Stimulated activated CD4-positive, alpha-beta T cell treated with anti-CD3 and anti-CD28 coated beads, Interleukin-2, amount 100 ng/mL, for 24 hours (primary cell): ENCODE measurements around the gene GTSE1.
A peak's percentile ranks its signal among the peaks of the same experiment; 100 is the strongest.
"Not testable (repeated sequence)": the region's sequence is repeated elsewhere in the genome, so short reads cannot be mapped to it uniquely, and the experiment has no call there.

Experiments
- DNase-seq, 2 donors: peaks; one replicate each; pipeline ENCODE4 v3.0.0-alpha.2; 2020

Gene GTSE1

DNA sequence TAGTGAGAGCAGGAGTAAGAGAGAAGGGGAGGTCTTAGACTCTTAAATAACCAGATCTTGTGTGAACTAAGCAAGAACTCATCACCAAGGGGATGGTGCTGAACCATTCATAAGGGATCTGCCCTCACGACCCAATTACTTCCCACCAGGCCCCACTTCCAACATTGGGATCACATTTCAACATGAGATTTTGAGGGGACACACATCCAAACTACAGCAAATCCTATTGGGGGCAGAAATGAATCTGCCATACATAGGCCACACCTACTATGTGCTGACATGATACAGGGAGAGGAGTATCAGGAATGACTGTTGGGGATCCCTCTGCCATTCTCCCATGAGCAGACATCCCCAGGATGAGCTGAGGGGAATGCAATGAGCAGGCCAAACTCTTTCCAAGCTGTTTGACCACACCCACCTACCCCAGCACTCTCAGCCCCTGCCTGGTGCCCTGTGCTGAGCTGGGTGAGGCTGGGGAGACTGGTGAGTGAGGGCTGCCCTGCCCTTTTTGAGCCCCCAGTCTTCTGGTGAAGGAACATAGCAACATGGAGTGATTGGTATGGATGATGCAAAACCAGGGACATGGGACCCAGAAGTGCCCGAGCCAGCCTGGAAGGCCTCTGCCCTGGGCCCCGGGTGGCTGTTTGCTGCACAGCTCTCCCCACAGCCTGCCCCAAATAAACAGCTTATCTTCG lies 1.2 kb upstream of the GTSE1 start:
- DNase-seq, result no peak

DNA sequence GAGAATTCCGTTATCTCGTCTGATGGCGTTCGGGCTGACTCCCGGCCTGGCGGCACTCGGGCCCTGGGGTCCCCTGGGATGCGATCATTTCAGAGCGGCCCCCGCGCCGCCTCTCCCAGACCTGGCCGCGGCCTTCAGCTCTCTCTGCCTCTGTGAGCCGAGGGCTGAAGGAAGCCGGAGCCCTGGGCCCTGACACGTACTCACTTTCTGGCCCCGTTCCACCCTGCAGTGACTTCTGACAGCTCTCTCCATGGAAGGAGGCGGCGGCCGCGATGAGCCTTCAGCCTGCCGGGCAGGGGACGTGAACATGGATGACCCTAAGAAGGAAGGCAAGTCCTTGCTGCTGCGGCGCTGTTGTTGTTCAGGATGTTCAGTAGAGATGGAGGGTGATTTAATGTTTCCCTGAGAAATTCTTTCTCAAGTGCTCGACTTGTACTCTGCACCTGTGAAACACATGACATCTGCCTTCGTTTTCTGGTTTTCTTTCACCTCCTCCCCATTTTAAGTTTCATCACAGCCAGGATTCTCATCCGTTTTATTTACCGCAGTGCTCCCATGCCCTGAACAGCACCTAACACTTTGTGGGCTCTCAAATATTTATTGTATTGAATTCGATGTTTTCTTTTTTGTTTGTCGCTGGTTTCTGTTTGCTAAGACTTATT lies 612 bp downstream of the GTSE1 start:
- DNase-seq, result peak in 1 of 2 donors; percentile 38

DNA sequence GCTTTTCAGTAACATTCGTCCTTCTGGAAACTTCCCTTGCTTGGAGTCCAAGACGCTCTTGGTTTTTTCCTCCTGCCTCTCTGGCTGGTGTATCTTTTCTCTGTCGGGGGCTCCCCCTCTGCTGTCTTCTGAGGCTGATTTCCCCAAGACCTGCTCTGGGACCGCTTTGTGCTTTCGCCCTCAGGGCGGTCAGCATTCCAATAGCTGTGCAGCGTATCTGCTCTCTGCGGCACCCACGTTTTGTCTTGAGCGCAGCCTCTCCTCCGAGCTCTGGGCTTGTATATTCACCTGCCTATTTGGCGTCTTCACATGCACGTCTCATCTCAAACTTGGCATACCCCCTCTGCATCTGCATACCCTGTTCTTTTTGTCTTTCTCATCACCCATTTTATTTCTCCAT lies 2.4 kb downstream of the GTSE1 start:
- DNase-seq, result no peak

DNA sequence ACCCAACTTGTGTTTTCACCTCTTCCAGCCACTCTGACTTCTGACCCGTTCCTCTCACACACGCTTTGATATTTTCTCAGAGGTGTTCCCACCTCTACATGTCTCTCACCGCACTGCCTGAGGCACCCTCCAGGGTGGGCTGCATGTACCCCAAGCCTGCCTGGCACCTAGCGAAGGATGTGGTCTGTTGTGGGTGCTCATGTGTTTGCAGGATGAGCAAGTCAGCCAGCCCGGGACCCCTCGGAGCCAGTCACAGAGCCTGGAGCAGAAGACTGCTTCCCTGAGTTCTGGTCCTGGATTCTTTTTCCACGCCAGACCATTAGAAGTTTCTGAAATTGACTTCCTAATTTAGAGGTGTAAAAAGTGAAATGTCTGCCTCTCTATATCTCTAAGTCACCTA lies 3.8 kb downstream of the GTSE1 start:
- DNase-seq, result no peak

DNA sequence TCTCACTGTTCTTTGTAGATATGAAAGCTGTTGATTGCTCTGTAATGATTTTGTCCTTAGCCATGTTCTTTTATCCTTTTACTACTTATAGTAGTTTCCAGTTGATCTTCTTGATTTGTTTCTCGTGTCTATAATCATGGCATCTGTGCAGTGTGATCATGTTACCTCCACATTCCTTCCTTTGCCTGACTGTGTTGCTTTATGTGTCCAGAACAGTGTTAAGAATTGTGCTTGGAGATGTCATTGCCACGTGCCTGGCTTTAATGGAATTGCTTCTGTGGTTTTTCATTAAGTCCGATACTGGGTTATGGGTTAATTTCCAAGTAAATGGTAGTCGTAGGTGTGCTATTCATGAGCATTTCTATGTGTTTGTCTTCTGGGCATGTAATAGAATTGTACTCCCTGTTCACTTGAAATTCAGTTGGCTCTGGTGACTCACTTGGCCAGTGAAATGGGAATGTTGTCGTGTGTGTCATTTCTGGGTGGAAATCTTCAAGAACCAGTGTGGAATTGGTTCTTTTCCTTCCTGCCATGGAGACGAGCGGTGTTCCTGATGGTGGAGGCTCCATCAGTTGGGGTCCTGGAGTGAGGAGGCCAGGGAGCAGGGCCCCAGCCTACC lies 6.8 kb downstream of the GTSE1 start:
- no peak for DNase-seq

DNA sequence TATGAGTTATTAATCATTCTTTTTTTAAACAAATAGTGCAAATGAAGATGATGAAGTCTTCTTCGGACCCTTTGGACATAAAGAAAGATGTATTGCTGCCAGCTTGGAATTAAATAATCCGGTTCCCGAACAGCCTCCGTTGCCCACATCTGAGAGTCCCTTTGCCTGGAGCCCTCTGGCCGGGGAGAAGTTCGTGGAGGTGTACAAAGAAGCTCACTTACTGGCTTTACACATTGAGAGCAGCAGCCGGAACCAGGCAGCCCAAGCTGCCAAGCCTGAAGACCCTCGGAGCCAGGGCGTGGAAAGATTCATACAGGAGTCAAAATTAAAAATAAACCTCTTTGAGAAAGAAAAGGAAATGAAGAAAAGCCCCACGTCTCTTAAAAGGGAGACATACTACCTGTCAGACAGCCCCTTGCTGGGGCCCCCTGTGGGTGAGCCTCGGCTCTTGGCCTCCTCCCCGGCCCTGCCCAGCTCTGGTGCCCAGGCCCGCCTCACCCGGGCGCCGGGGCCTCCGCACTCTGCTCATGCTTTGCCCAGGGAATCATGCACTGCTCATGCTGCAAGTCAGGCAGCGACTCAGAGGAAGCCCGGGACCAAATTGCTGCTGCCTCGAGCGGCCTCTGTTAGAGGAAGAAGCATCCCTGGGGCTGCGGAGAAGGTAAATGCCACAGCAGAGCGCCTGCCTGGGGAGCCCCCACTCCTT lies 11.8 kb downstream of the GTSE1 start:
- DNase-seq, result no peak

DNA sequence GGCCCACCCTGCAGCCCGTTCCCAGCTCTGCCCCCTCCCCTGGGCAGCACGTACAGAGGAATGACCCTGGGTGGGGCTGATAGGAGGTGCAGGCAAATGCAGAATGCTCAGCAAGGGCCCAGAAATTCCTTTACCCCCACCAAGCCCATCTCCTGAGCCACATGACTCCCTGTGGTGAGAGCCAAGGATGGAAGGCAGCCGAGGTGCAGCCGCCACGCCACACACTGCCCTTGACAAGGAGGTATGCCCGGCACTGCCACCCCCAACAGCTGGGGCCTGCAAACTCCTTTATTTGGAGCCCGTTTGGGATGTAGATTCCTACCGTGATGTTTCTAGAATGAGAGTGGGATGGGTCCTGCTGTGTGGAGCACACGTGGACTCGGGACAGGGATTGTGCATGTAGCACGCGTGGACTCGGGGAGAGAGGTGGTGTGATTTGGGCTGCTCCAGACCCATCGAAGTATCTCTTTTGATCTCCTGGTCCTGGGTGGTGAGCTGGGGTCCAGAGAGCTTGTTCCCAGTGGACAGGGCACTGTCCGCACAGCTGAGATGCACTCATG lies 12.9 kb downstream of the GTSE1 start:
- DNase-seq, result no peak

DNA sequence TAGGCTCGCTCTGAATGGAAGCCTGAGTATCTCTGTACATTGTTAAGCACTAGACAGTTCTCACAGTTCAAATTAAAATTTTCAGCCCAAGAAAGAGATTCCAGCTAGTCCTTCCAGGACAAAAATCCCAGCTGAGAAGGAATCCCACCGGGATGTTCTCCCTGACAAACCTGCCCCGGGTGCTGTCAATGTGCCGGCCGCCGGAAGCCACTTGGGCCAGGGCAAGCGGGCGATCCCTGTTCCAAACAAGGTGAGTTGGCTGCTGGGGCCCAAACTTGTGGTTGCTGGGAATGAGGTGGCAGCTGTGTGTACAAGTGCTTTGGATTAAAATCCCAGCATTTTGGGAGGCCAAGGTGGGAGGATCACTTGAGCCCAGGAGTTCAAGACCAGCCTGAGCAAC lies 15.4 kb downstream of the GTSE1 start:
- no peak for DNase-seq

DNA sequence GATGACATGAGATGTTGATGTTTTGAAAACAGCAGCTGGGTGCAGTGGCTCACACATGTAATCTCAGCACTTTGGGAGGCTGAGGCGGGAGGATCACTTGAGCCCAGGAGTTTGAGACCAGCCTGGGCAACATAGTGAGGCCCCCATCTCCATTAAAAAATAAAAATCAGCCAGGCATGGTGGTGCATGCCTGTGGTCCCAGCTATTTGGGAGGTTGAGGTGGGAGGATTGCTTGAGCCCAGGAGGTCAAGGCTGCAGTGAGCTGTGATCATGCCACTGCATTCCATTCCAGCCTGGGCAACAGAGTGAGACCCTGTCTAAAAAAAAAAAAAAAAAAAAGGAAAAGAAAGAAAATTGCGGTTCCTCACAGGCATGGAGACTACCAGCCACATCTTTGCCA lies 16.2 kb downstream of the GTSE1 start:
- not testable (repeated sequence) for DNase-seq

DNA sequence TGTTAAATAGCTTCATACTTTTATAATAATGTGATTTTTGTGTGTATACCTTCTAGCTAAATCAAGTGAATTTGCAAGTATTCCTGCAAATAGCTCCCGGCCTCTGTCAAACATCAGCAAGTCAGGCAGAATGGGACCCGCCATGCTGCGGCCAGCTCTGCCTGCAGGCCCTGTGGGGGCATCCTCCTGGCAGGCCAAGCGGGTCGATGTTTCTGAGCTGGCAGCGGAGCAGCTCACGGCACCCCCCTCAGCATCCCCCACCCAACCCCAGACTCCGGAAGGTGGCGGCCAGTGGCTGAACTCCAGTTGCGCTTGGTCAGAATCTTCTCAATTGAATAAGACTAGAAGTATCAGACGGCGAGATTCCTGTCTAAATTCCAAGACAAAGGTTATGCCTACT lies 19.3 kb downstream of the GTSE1 start:
- no peak for DNase-seq

DNA sequence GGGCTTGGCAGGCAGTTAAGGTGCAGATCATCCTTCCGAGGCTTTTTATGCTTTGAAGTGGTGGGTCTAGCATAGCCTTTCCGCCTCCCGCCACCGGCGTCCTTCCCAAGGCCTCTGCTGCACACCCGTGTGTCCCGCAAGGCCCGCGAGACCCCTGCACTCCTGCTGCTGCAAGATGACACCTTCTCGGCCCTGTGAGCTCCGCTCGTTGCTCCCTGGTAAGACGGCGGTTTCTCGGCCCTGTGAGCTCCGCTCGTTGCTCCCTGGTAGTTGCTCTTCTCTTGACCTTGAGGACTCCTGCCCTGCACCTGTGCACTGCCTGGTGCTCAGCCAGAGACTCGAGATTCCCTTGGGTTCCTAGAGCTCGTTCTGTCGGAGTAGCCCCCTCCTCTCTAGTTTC lies 21.0 kb downstream of the GTSE1 start:
- DNase-seq, result no peak

DNA sequence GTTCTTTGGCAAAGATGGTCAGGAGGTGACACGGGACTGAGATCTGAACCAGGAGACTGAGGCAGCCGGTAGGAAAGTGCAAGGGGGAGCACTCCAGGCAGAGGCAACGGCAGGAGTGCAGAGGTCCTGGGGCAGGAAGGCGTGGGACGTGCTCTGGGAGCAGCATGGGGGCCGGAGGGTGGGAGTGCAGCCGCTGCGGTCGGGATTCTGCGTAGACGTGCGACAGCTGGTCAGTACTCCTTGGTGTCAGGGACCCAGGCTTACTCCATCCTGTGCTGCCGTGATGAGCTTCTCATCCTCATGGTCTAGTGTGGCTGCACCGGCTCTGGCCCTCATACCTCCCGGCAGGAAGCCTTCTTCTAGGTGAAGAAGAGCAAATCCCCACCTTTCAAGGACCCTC lies 21.9 kb downstream of the GTSE1 start:
- DNase-seq, result no peak

DNA sequence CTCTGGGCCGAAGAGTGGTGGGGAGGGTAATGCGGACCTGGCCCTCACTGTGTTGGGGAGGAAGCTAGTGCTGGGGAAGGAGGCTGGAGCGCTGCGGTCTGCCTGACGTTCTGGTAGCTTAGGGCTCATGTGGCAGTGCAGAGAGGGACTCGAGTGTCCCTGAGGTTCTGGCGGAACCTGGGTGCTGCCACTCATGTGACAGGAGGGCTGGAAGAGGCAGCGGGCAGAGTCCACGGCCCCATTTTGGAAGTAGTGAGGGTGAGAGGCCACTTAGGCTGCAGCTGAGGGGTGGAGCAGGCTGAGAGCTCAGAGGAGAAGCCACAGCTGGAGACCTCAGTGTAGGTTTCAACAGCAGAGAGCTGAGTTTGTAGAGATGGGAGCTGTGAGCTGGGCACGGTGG lies 22.6 kb downstream of the GTSE1 start:
- DNase-seq, result no peak

DNA sequence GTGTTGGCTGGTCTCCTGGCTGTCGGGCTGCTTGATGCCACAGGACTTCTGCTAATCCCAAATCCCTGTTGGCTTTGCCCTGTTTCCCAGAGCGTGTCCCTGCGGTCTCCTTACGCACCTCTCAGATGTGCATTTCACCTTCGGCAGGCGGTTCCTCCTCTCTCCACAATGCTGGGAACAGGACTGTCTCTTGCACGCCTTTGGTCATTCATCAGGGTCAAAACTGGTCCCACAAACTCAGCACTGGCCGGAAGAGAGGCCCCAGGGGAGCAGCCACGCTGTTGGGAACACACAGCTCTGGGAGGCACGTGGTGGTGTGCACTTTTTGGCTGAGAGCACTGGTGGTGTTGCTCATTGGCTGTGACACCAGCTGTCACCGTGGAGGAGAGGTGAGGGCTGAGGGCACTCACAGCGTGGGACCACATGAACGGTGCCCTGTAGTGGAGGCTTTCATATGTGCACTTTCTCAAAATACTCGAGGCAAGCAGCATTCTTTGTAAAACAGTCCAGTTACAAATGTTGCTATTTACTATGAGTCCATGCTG lies 23.6 kb downstream of the GTSE1 start:
- DNase-seq, result no peak

DNA sequence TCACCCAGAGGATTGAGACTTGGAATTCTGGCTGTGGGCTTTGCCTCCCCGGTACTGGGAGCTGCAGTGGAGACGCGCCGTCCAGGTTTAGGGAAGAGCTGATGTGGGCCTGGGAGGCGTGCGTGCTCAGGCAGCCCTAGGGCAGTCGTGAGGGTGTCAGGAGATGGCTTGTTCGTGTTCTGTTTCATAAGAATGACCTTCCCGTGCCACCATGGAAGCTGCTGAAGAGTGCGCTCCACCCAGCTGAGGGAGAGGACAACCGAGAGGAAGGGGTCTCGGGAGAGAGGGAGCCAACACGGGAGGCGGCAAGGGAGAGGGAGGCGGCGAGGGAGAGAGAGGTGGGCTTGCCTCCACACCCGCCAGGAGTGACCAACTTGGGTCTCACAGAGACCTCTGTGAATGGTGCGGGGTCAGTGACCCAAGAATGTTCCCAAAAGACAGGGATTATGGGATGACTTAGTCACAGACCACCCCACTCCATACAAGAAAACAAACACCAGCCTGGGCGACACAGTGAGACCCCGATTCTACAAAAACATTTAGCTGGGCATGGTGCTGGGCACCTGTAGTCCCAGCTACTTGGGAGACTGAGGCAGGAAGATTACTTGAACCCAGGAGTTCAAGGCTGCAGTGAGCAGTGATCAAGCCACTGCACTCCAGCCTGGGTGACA lies 24.2 kb downstream of the GTSE1 start:
- no peak for DNase-seq

DNA sequence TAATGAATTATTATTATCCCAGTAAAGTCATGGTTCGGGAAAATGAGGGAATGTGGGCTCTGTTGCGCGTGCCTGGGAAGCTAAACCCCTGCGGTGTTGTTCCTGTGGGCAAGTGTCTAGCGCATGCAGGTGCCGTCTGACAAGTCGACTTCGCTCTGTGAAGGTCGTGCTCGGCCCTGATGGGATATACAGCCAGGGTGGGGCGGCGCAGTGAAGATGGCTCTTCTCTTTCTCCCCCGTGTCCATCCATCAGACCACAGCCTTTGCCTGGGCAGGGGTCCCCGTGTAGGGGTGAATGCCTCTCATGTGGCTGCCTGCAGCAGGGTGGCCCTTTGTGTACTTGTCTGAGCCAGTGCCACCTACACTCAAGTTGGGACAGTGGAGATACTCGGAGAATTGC lies 26.0 kb downstream of the GTSE1 start:
- no peak for DNase-seq

DNA sequence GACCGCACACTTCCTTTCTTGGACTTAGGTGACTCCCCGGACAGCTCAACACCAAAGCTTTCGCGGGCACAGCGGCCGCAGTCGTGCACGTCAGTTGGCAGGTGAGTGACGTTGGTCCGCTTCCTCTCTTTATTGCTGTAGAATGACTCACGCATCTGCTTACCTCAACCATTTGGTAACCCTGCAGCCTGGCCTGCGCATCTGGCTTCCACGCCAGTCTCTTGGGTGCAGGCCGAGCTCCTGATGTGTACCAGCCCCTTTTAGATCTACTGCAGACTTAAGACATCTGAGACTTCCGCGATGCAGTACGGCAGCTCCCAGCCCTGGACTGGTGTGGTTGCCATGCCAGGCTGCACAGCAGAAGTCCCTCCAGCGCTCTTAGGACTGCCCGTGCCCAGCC lies 26.5 kb downstream of the GTSE1 start:
- no peak for DNase-seq

DNA sequence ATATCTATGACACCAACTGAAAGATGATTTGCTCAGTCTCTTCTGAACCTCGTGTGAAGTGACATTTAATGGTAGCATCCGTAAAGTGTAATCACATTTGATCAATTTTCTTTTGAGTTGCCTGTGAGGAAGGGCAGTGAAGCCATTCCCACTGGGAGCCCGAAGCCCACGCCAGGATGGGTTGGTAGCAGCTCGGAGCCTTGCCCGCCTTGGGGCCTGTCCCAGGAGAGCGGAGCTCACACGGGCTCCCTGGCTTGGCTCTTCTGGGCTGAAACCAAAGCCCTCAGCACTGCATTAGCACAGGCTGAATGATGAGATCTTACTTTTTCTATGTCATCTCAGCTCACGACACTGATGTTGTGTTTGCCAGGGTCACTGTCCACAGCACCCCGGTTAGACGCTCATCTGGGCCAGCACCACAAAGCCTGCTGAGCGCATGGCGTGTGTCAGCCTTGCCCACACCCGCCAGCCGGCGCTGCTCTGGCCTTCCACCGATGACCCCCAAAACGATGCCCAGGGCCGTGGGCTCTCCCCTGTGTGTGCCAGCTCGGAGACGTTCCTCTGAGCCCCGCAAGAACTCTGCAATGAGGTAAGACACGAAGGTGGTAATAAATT lies 29.5 kb downstream of the GTSE1 start:
- no peak for DNase-seq

DNA sequence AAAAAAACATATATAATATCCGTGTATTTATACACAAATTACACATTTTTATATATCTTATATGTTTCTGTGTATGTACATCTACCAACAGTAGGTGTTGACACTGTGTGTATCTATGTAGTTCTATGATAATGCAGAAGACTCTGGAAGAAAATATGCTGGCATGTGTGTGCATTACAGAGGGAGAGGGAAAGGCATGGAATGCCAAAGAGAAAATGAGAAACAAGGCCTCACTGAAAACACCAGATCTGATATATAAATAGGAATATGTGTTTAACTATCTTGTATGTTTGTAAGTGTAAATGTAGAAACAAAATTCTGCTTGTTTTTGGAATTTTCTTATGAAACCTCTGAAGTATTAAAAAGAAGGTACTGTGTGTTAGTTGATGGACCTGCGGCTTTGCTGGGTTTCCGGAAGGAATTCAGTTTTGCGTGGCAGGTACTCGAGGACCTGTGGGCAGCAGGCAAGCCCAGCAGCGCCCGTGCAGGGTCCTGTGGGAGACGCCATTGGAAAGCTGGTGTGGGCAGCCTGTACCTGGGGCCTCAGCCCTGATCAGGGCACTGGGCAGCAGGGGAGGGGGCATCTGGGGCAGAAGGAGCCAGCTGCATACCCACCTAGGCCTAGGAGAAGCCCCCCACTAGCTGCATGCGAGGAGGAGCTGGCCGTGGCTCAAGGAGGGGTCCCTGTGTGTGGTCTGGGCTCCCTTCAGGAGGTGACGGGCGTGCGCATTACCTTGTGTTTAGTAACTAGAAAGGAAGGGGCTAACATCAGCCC lies 31.2 kb downstream of the GTSE1 start:
- DNase-seq, result no peak

DNA sequence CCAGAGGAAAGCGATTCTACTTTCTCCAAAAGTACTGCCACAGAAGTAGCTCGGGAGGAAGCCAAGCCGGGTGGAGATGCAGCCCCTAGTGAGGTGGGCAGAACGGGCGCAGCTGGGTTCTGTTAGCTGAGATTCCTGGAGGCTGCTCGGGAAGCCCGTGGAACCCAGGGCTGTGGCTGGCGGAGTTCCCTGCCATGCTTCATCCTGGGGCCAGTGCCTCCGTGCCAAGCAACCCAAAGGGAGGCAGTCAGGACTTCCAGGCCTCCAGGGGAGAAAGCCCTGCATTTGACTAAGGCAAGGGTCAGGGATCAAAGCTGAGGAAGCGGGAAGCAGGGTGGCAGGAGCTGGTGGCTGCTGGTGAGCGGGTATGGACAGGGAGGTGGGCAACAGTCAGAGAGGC lies 32.1 kb downstream of the GTSE1 start:
- no peak for DNase-seq

DNA sequence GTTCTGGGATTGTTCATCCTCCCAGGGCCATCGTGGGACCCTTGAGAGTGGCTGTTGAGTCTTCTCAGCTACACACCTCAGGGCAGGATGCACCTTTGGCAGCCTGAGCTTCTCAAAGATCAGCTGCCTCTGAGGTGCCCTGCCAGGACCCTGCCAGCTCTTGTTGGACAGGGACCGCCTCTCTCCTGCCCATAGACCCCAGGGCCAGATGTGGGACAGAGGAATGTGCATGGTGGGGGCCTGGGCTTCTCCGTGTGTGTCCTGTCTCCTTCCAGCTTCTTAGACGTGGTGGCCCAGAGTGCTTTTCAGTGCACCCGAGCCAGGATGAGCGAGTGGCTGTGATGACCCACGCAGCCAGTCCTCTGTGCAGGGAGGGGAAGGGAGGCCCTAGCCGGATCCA lies 32.9 kb downstream of the GTSE1 start:
- DNase-seq, result no peak
